Nephron (organoid): ENCODE results near the gene SYT1.

Source experiments
- H3K27ac Mint-ChIP-seq, 3 experiments: 2 replicates each; pipeline ENCODE4 v1.8.0; 2020; ENCODE audit warnings: mixed read lengths in 3 of 3, mild to moderate bottlenecking in 2 of 3, moderate library complexity in 1 of 3
- H3K27me3 Mint-ChIP-seq: 2 replicates; pipeline ENCODE4 v1.8.0; 2021; ENCODE audit warnings: low read depth, mild to moderate bottlenecking, moderate library complexity, mixed read lengths
- H3K36me3 Mint-ChIP-seq: 2 replicates; pipeline ENCODE4 v1.8.0; 2020; ENCODE audit warnings: low read depth, mixed read lengths
- H3K4me1 Mint-ChIP-seq: 2 replicates; pipeline ENCODE4 v1.8.0; 2020; ENCODE audit warnings: mixed read lengths
- H3K4me3 Mint-ChIP-seq, 3 experiments: 2 replicates each; pipeline ENCODE4 v1.8.0; 2020; ENCODE audit warnings: mild to moderate bottlenecking in 3 of 3, mixed read lengths in 3 of 3, moderate library complexity in 2 of 3
- H3K9me3 Mint-ChIP-seq: 2 replicates; pipeline ENCODE4 v1.8.0; 2020; ENCODE audit warnings: mixed read lengths
- CTCF ChIP-seq, 3 experiments: fragments of 200-600 bp; sonication (generic); IDR thresholded peaks; one replicate each; pipeline ENCODE4 v1.5.0; 2021; ENCODE audit warnings: antibody characterized with exemption in 3 of 3; ENCODE audit not compliant: unreplicated experiment in 3 of 3

The SYT1 gene

GRCh38 chr12:78885466-78885865 lies 20.9 kb downstream of the SYT1 start:
- no peaks in the 10 kb centered on the region for H3K4me1 Mint-ChIP-seq
- no peak overlapping the region for H3K4me3 Mint-ChIP-seq
- H3K9me3 Mint-ChIP-seq = no peaks in the 10 kb centered on the region
- H3K27me3 Mint-ChIP-seq = no peaks in the 10 kb centered on the region
- no peak overlapping the region for H3K27ac Mint-ChIP-seq
- no peak for TF ChIP-seq CTCF (IDR thresholded peaks at IDR 0.05; ENCODE audit: unreplicated experiment in 3 of 3)
- no peaks in the 10 kb centered on the region for H3K36me3 Mint-ChIP-seq

GRCh38 chr12:78886719-78887407 lies 22.3 kb downstream of the SYT1 start:
- no peak for TF ChIP-seq CTCF (IDR thresholded peaks at IDR 0.05; ENCODE audit: unreplicated experiment in 3 of 3)
- no peak overlapping the region for H3K4me3 Mint-ChIP-seq
- no peaks in the 10 kb centered on the region for H3K27me3 Mint-ChIP-seq
- H3K36me3 Mint-ChIP-seq = no peaks in the 10 kb centered on the region
- H3K27ac Mint-ChIP-seq = no peak overlapping the region
- H3K9me3 Mint-ChIP-seq = no peaks in the 10 kb centered on the region
- no peaks in the 10 kb centered on the region for H3K4me1 Mint-ChIP-seq

- Mint-ChIP-seq H3K27me3 (no peaks in the 10 kb centered on the region), H3K4me1 (no peaks in the 10 kb centered on the region), H3K9me3 (no peaks in the 10 kb centered on the region), H3K36me3 (no peaks in the 10 kb centered on the region), H3K27ac (no peak overlapping the region), H3K4me3 (no peak overlapping the region)
- no peak for TF ChIP-seq CTCF (IDR thresholded peaks at IDR 0.05; ENCODE audit: unreplicated experiment in 3 of 3)
Measured at GRCh38 chr12:78887444-78887843, 22.9 kb downstream of the SYT1 start.

GRCh38 chr12:78888568-78888967 lies 24.0 kb downstream of the SYT1 start:
- Mint-ChIP-seq H3K9me3 (no peaks in the 10 kb centered on the region), H3K27me3 (no peaks in the 10 kb centered on the region), H3K4me1 (no peaks in the 10 kb centered on the region), H3K4me3 (no peak overlapping the region), H3K27ac (no peak overlapping the region), H3K36me3 (no peaks in the 10 kb centered on the region)
- TF ChIP-seq CTCF (IDR thresholded peaks at IDR 0.05; ENCODE audit: unreplicated experiment in 3 of 3) = no peak

GRCh38 chr12:78891646-78892353 lies 27.2 kb downstream of the SYT1 start:
- Mint-ChIP-seq H3K36me3 (no peaks in the 10 kb centered on the region), H3K4me1 (no peaks in the 10 kb centered on the region), H3K4me3 (no peak overlapping the region), H3K27ac (no peak overlapping the region), H3K27me3 (no peaks in the 10 kb centered on the region), H3K9me3 (no peaks in the 10 kb centered on the region)
- TF ChIP-seq CTCF (IDR thresholded peaks at IDR 0.05; ENCODE audit: unreplicated experiment in 3 of 3) = no peak

GRCh38 chr12:78898416-78898815 lies 33.8 kb downstream of the SYT1 start:
- Mint-ChIP-seq H3K27me3 (no peaks in the 10 kb centered on the region), H3K4me1 (peaks cover 8% of the 10 kb centered on the region), H3K9me3 (no peaks in the 10 kb centered on the region), H3K27ac (peak overlapping the region in 1 of 3 experiments; percentile 34), H3K4me3 (no peak overlapping the region), H3K36me3 (no peaks in the 10 kb centered on the region)
- no peak for TF ChIP-seq CTCF (IDR thresholded peaks at IDR 0.05; ENCODE audit: unreplicated experiment in 3 of 3)
